Measurements from ENCODE around the gene BMPR2.
"Not testable (repeated sequence)": the region's sequence is repeated elsewhere in the genome, so short reads cannot be mapped to it uniquely, and the experiment has no call there.

Gene BMPR2

GRCh38 chr2:202386495-202386894 lies 10.4 kb downstream of the BMPR2 start:
- DNase-seq = not testable (repeated sequence)

- no peak for DNase-seq
Measured at GRCh38 chr2:202387608-202388342, 11.6 kb downstream of the BMPR2 start.

GRCh38 chr2:202400941-202401340 lies 24.8 kb downstream of the BMPR2 start:
- DNase-seq = no peak

GRCh38 chr2:202405798-202406197 lies 29.7 kb downstream of the BMPR2 start:
- DNase-seq = no peak

GRCh38 chr2:202406445-202406978 lies 30.4 kb downstream of the BMPR2 start:
- DNase-seq = no peak

- DNase-seq = no peak
Measured at GRCh38 chr2:202408546-202409140, 32.5 kb downstream of the BMPR2 start.

- no peak for DNase-seq
Measured at GRCh38 chr2:202410092-202410491, 34.0 kb downstream of the BMPR2 start.

GRCh38 chr2:202411097-202411496 lies 35.0 kb downstream of the BMPR2 start:
- DNase-seq = no peak

- no peak for DNase-seq
Measured at GRCh38 chr2:202418027-202418426, 41.9 kb downstream of the BMPR2 start.

GRCh38 chr2:202418511-202418910 lies 42.4 kb downstream of the BMPR2 start:
- no peak for DNase-seq

GRCh38 chr2:202423139-202423538 lies 47.0 kb downstream of the BMPR2 start:
- DNase-seq = no peak

GRCh38 chr2:202425036-202425435 lies 48.9 kb downstream of the BMPR2 start:
- DNase-seq = no peak

- DNase-seq = peak; percentile 27 to 58
Measured at GRCh38 chr2:202426751-202427150, 50.6 kb downstream of the BMPR2 start.

GRCh38 chr2:202429164-202429980 lies 53.2 kb downstream of the BMPR2 start:
- DNase-seq = no peak

- DNase-seq = no peak
Measured at GRCh38 chr2:202432776-202433175, 56.6 kb downstream of the BMPR2 start.

GRCh38 chr2:202434472-202434871 lies 58.3 kb downstream of the BMPR2 start:
- DNase-seq = no peak

- no peak for DNase-seq
Measured at GRCh38 chr2:202436626-202437025, 60.5 kb downstream of the BMPR2 start.

- DNase-seq = not testable (repeated sequence)
Measured at GRCh38 chr2:202440117-202440516, 64.0 kb downstream of the BMPR2 start.

GRCh38 chr2:202442882-202443281 lies 66.8 kb downstream of the BMPR2 start:
- peak in 1 of 2 experiments; percentile 12 for DNase-seq

- DNase-seq = no peak
Measured at GRCh38 chr2:202444000-202444399, 67.9 kb downstream of the BMPR2 start.

GRCh38 chr2:202449344-202449743 lies 73.2 kb downstream of the BMPR2 start:
- DNase-seq = no peak

- DNase-seq = no peak
Measured at GRCh38 chr2:202450785-202451184, 74.7 kb downstream of the BMPR2 start.

GRCh38 chr2:202452744-202453143 lies 76.6 kb downstream of the BMPR2 start:
- no peak for DNase-seq

- no peak for DNase-seq
Measured at GRCh38 chr2:202454536-202454935, 78.4 kb downstream of the BMPR2 start.

Data from Kasumi-1 (cell line).